Right renal pelvis (tissue), 4 donors: ENCODE results near the gene ZNF470. TPM values are rescaled to one million over a fixed set of nuclear protein-coding genes. Genes with fewer than 3 reads are reported as not detected.

Experiments
- DNase-seq, 4 donors: peaks; one replicate each; pipeline ENCODE4 v3.0.0-alpha.2; 2013; ENCODE audit warnings: low read depth in 4 of 4, low spot score in 3 of 4, missing footprints in 1 of 4
- polyA plus RNA-seq, 4 donors: library from polyadenylated mRNA; unstranded; fragments of 120-200 nt; gene quantifications; one replicate each; pipeline ENCODE4 v1.2.1, GENCODE V29; 2013; ENCODE audit not compliant: insufficient read length in 4 of 4

The ZNF470 gene
- 10 to 100 TPM in 2 of 4 donors, 1 to 10 TPM in 2; 7.7 to 11.7 (median 10.2) TPM for polyA plus RNA-seq

DNA sequence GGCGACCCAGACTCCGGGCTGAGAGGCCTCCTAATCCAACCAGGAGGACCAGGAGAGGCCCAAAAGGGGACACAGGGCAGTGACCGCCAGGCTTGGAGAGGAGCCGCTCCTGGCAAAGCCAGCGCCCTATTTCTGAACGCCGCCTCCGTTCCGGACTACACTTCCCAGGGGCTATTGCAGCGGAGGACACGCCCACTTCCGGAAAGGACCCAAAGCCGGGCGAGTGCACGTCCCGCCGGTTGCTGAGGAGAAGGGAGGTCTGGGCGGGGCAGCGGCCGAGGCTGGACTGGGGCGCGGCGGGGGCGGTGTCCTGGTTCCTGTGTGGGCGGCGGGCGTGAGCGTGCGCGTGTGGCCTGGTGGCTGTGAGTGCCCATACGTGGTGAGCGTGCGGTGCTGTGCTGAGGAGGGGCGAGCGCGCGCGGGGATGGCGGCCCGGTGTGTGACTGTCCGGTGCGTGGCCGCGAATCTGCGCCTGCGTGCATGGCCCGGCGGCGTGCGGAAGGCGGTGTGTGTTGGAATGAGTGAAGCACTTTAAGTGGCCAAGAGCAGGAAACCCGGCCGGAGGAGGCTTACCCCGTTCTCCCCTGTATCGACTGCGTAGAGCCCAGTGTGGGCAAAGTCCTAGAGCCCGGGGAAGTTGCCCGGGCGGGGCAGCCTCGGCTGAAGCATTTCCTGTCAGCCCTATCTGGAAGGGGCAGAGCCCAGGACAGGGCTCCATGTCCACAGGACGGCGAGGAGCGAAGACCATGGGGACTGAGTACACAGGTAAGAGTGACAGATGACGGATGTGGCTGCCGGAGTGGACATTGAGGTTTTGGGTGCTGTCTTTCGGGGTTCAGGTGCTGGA is at the start of gene ZNF470:
ZNF470 (plus strand) TSS at position 195 of the 847 bp plus-strand sequence. CDS start 2,844 bp downstream, outside the sequence.
- peak; percentile 83 to 92 (median 87) for DNase-seq

DNA sequence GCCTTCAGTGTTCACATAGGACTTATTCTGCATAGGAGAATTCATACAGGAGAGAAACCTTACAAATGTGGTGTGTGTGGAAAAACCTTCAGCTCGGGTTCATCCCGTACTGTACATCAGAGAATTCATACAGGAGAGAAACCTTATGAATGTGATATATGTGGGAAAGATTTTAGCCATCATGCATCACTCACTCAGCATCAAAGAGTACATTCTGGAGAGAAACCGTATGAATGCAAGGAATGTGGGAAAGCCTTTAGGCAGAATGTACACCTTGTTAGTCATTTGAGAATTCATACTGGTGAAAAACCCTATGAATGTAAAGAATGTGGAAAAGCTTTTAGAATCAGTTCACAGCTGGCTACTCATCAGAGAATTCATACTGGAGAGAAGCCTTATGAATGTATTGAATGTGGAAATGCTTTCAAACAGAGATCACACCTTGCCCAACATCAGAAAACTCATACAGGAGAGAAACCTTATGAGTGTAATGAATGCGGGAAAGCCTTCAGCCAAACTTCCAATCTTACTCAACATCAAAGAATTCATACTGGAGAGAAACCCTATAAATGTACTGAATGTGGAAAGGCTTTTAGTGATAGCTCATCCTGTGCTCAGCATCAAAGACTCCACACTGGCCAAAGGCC is 41.9 kb upstream of the ZNF470 start:
- DNase-seq: no peak

DNA sequence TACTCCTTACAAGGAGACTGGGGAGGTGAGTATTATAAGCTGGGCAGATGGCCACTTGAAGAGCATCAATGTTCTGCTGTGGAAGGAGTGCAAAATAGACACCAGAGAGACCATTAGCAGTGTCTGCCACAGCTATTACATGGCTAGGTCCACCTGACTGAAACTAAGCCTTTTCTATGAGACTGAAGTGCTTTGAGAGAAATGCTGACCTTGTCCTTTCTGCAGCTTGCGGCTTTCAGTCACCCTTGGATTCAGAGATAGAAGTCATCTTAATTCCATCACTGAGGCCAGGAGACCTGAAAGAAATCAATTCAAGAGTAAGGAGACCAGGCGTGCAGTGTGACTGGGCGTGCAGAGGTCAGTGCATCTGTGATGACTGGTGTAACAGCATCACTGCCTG is 29.8 kb upstream of the ZNF470 start:
- DNase-seq: no peak

DNA sequence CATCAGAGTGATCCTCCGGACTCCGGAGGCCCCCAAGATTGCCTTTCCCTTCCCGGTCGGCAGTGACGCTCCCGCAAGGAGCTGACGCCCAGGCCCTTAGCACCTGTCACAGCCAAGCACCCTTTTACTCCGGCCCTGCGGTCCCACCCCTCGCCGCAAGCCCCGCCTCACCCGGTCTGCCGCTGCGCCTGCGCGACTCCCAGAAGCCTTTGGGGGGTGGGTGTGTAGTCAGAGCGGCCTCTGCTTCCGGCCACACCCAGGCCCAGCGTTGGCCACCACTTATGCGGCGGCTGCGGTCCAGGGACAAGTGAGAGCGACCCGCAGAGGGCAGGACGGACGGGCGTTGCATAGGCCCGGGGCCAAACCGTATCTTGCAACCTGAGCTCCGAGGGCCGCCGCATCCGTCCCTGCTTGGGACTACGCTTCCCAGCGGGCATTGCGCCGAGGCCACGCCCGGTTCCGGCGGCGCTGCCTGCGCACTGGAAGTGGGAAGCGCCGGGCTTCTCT is 29.0 kb upstream of the ZNF470 start:
- DNase-seq: peak; percentile 77 to 93 (median 82)

DNA sequence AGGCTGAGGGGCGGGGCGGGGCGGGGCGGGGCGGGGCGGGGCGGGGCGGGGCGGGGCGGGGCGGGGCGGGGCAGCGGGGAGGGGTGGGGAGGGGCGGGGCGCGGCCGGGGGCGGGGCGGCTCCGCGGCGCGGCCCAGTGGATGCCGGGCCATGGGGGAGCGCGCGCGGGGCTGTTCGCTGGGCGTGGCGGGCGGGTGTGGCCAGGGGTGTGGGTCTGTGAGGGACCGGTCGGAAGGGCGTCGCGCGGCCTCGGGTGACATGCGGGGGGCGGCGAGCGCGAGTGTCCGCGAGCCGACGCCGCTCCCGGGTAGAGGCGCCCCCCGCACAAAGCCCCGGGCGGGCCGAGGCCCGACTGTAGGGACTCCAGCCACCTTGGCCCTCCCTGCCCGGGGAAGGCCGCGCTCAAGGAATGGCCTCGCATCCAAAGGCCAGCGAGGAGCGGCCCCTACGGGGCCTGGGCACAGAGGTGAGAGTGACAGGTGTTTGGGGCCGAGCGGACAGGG is 28.5 kb upstream of the ZNF470 start, which contains the start of gene ZFP28:
ZFP28 (plus strand) TSS at position 188 of the 503 bp plus-strand sequence; CDS start at position 259, 71 bp downstream.
- peak in 1 of 4 donors; percentile 50 for DNase-seq

DNA sequence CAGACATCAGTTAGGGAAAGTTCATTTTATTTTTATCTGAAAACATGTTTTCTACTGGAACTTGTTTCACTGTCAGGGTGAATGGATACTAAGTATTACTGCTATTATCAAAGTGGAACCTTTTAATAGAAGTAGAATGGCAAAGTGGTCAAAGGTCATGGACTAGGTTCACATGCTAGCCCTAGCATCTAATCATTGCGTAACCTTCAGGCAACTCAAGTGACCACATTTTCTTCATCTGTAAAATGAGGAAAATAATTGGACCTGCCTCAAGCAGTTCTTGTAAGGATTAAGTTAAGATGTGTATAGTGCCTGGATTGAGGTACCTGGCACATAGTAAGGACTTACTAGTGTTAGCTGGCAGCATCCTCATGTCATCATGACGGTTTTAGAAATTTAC is 23.5 kb upstream of the ZNF470 start:
- DNase-seq: no peak

DNA sequence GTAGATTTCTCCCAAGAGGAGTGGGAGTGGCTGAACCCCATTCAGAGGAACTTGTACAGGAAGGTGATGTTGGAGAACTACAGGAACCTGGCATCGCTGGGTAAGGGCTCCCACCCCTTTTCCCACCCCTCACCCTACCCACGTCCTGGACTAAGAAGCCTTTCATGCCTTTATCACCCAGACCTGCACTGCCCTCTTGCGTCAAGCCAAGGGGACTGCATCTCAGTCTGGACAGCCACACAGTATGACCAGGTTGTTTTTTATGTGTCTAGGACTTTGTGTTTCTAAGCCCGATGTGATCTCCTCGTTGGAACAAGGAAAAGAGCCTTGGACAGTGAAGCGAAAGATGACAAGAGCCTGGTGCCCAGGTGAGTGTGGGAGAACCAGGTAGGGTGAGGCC is 19.7 kb upstream of the ZNF470 start:
- no peak for DNase-seq

DNA sequence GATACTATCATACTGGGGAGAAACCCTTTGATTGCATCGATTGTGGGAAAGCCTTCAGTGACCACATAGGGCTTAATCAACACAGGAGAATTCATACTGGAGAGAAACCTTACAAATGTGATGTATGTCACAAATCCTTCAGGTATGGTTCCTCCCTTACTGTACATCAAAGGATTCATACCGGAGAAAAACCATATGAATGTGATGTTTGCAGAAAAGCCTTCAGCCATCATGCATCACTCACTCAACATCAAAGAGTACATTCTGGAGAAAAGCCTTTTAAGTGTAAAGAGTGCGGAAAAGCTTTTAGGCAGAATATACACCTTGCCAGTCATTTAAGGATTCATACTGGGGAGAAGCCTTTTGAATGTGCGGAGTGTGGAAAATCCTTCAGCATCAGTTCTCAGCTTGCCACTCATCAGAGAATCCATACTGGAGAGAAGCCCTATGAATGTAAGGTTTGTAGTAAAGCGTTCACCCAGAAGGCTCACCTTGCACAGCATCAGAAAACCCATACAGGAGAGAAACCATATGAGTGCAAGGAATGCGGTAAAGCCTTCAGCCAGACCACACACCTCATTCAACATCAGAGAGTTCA is 12.9 kb upstream of the ZNF470 start:
- DNase-seq: no peak

DNA sequence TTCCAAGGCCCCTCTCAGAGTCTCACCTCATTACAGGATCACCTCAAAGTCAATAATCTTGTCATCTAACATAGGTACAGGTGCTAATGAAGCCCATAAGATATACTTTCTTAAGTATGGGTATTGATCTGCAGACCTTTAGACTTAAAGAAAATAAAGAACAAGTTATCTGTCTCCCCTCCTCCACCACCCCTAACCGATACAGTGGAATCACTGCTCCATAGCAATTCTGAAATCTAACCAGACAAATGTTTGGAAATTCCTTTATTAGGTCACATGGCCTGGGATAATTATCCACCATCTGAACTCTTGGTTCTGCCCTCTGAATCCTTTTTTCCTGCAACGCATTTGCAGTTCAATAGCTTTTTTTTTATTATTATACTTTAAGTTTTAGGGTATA is 4.5 kb upstream of the ZNF470 start:
- DNase-seq: no peak

DNA sequence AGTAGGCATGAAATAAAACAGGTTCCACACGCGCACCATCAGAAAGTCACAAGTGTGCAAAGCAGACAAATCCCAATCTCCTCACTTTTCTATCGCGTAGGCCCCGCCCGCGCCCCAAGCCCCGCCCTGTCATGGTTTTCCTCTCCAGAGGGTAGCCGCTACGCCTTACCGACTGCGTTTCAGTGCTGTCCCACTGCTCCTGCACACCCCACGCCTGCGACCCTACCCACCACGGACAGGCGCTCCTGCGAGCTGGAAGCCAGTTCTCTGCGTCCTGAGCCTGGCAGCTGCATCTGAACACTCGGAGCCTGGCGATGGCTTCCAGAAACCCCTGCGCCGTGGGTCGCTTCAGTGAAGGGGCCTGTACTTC is 379 bp upstream of the ZNF470 start:
- peak in 2 of 4 donors; percentile 5 to 9 for DNase-seq

DNA sequence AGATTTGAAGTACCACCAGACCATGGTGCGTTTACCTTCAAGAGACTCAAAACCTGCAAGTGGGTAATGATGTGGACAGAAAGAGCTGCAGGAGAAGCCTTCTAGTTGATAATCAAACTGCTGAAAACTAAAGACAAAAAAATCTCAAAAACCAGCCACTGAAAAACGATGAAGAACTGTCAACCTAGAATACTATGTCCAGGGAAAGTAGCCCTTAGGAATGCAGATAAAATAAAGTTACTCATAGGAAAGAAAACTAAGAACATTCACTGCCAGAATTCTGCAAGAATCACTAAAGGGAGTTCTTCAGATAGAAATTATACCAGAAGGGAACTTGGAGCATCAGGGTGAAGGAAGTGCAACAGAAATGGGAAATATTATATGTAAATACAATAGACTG is 5.3 kb downstream of the ZNF470 start:
- DNase-seq: no peak

DNA sequence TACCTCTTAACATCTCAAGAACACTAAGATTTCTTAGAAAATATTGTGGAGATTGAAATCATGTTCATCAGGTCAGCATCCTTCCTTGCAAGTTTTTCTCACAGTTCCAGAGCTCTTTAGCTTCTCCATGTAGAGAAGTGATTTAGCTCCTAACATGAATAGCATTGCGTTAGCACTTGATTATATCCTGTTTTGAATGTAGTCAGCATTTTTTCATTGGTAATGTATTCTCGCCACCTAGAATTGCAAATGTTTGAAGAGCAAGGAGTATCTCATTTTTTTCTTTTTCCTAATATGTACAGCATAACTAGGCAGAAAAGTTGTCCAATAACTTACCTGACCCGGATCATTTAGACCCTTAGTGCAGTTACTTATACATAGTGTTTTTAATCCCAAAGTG is 6.6 kb downstream of the ZNF470 start:
- DNase-seq: no peak

DNA sequence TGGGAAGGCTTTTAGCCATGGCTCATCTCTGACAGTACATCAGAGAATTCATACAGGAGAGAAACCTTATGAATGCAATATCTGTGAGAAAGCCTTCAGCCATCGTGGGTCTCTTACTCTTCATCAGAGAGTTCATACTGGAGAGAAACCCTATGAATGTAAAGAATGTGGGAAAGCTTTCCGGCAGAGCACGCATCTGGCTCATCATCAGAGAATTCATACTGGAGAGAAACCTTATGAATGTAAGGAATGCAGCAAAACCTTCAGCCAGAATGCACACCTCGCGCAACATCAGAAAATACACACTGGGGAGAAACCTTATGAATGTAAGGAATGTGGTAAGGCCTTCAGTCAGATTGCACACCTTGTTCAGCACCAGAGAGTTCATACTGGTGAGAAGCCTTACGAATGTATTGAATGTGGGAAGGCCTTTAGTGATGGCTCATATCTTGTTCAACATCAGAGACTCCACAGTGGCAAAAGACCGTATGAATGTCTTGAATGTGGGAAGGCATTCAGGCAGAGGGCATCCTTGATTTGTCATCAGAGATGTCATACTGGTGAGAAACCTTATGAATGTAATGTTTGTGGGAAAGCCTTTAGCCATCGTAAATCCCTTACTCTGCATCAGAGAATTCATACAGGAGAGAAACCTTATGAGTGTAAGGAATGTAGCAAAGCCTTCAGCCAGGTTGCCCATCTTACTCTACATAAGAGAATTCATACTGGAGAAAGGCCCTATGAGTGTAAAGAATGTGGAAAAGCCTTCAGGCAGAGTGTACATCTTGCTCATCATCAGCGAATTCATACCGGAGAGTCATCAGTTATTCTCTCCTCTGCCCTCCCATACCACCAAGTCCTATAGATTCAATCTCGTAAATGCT is 10.7 kb downstream of the ZNF470 start:
- DNase-seq: no peak

DNA sequence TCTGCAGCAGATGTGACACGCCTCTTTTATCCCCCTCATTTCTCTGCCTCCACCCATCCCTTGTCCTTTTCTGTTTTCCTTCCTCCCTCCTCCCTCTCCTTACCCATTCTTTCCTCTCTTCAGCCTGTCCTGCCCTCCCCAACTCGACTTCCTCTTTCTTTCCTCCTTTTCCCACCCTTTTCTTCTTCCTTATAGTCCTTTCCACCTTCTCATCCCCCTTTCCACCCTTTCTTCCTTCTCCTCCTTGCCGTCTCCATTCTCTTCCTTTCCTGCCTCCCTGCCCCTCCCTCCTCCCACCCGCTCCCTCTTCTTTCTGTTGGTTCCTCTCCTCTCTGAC is 27.1 kb downstream of the ZNF470 start:
- DNase-seq: no peak

DNA sequence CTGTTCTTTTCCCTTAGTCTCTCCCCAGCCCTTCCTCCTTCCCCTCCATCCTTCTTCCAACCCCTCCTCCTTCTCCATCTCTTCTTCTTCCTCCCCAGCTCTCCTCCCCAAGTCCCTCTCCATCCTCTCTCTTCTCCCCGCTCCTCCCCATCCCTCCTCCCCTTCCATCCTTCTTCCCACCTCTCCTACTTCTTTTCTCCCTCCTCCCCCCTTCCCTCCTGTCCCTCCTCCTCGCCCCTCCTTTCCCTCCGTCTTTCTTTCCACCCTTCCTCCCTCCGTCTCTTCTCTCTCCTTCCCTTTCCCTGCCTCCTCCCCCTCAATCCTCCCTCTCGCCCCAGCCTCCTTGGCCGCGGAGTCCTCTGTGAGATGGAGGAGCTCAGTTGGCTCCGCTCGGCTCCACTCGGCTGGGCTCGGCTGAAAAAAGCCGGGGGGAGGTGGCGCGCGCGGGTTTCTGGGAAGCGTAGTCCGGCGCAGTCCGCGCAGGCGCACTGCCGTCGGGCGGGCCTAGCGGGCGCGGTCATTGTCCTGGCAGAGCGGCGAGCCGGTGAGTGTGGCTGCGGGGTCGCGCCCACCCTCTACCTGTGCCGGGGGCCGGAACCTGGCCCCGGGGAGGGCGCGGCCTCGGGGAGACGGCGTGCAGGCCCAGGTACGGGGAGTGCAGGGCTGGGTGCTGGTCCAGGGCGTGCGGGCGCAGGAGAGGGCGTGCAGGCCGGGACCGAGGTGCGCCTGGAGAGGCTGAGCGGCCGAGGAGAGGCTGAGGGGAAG is 27.7 kb downstream of the ZNF470 start, which contains the start of gene ZNF71:
ZNF71 (plus strand) TSS at position 520 of the 765 bp plus-strand sequence. CDS start 6,257 bp downstream, outside the sequence.
- DNase-seq: peak; percentile 81 to 84 (median 82)

DNA sequence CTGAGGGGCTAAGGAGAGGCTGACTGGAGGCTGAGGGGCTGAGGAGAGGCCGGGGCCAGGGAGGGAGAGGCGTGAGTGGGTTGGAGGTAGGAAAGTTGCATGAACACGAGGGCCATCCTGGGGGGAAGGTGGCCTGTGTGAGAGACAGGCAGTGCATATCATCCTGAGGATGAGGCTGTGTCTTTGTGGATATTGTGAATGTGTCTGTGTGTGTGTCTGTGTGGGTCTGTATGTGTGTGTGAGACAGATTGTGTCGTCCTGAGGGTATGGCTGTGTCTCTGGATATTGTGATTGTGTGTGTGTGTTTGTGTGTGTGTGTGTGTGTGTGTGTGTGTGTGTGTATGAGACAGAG is 28.3 kb downstream of the ZNF470 start:
- no peak for DNase-seq

DNA sequence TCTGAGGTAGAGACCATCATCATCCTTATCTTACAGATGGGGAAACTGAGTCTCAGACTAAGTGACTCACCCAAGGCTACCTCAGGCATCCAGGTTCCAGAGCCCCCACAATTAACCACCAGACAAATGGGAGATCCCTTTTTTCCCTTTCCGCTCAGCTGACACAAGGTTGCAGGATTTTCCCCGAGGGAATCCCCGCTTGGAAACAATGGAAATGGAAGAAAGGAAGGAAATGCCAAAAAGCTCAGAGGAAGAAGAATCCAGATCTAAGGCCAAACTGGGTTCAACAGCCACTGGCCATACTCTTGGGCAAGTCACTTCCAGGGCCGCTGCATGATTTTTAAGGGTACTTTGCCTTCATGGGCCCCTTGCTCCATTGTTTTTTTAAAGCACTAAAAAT is 29.4 kb downstream of the ZNF470 start:
- no peak for DNase-seq

DNA sequence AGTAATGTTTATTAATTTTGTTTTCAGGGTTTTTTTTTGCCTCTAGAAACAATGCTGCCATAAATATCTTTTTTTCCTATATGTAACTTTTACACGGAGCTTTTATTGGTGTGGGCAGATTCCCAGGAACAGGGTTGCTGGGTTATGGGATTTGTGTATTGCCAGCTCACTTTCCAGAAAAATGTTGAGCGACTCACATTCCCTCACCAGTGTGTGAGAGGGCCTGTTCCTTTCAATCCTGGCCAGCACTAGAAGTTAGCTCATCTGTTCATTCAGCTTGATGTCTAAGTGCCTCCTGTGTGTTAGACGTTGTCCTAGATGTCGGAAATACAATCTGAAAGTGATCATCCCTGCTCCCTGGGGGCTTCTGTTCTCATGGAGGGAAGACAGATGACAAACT is 30.4 kb downstream of the ZNF470 start:
- no peak for DNase-seq

DNA sequence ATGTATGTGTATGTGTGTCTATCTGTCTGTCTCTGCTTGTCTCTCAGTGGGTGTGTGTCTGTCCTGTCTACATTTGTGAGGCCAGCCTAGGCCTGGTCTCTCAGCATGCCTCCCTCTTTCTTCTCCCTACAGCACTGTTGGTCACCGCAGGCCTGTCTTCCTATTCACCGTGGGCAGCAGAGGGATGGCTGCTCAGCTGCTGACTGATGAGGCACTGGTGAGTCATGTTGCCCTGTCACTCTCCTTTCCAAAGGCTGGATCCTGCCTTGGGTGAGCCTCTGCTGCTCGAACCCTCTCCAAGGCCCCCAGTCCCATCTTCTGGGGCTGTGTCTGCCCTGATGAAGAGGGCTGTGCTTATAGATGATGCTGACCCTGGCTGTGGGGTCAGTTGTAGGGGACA is 34.1 kb downstream of the ZNF470 start:
- DNase-seq: no peak
